ENCODE data around the gene YIF1B. TPM values are rescaled to one million over a fixed set of nuclear protein-coding genes. Genes with fewer than 3 reads are reported as not detected.

YIF1B gene
- total RNA-seq, 2 experiments from 2014 or later: 15.9 to 17.1 TPM

GRCh38 chr19:38331728-38332127 lies 16.0 kb upstream of the YIF1B start:
- no peak for TF ChIP-seq CTCF (IDR thresholded peaks at IDR 0.05)
- ChIA-PET POLR2A (interaction anchor here (0.7 kb wide), 1 partner anchor 19 kb away, joined by 5 read pairs; no protein-coding TSS in a partner anchor), CTCF (no interaction called here)
- peaks cover 13% of the 10 kb centered on the region for H3K4me1 Mint-ChIP-seq (ENCODE audit: low read depth)
- H3K4me3 Mint-ChIP-seq: no peak overlapping the region
- no peaks in the 10 kb centered on the region for H3K27me3 Mint-ChIP-seq
- peaks cover 33% of the 10 kb centered on the region for H3K36me3 Mint-ChIP-seq (ENCODE audit: low read depth)
- ATAC-seq (ENCODE audit: poor library complexity) (no peak), DNase-seq (no peak)
- Histone ChIP-seq H3K36me3 (ENCODE audit: insufficient read depth, low read length) (peaks cover 18% of the 10 kb centered on the region), H3K27ac (ENCODE audit: low read depth in 1 of 2, low read length in 2 of 2) (no peak overlapping the region), H3K4me3 (ENCODE audit: low read length) (no peak overlapping the region), H3K27me3 (ENCODE audit: control insufficient read depth in 1 of 2, insufficient read depth in 2 of 2, low read length in 2 of 2) (no peaks in the 10 kb centered on the region), H3K9me3 (ENCODE audit: control insufficient read depth in 1 of 2, insufficient read depth in 1 of 2, low read length in 2 of 2) (no peaks in the 10 kb centered on the region), H3K4me1 (ENCODE audit: insufficient read depth, low read length) (peaks cover 13% of the 10 kb centered on the region)
- H3K27ac Mint-ChIP-seq: no peak overlapping the region
- intact Hi-C loops (cut with DNase I, micrococcal nuclease): no loop called here
- no peaks in the 10 kb centered on the region for H3K9me3 Mint-ChIP-seq

GRCh38 chr19:38329651-38330050 lies 13.9 kb upstream of the YIF1B start:
- intact Hi-C loops (cut with DNase I, micrococcal nuclease): no loop called here
- peaks cover 39% of the 10 kb centered on the region for H3K36me3 Mint-ChIP-seq (ENCODE audit: low read depth)
- Histone ChIP-seq H3K27me3 (ENCODE audit: control insufficient read depth in 1 of 2, insufficient read depth in 2 of 2, low read length in 2 of 2) (no peaks in the 10 kb centered on the region), H3K9me3 (ENCODE audit: control insufficient read depth in 1 of 2, insufficient read depth in 1 of 2, low read length in 2 of 2) (no peaks in the 10 kb centered on the region), H3K4me1 (ENCODE audit: insufficient read depth, low read length) (no peaks in the 10 kb centered on the region), H3K36me3 (ENCODE audit: insufficient read depth, low read length) (peaks cover 29% of the 10 kb centered on the region), H3K4me3 (ENCODE audit: low read length) (no peak overlapping the region), H3K27ac (ENCODE audit: low read depth in 1 of 2, low read length in 2 of 2) (no peak overlapping the region)
- no peak for TF ChIP-seq CTCF (IDR thresholded peaks at IDR 0.05)
- ATAC-seq (ENCODE audit: poor library complexity) (no peak), DNase-seq (no peak)
- ChIA-PET POLR2A (no interaction called here), CTCF (no interaction called here)
- no peak overlapping the region for H3K4me3 Mint-ChIP-seq
- no peaks in the 10 kb centered on the region for H3K4me1 Mint-ChIP-seq (ENCODE audit: low read depth)
- no peaks in the 10 kb centered on the region for H3K9me3 Mint-ChIP-seq
- no peaks in the 10 kb centered on the region for H3K27me3 Mint-ChIP-seq
- no peak overlapping the region for H3K27ac Mint-ChIP-seq

GRCh38 chr19:38326591-38326990 lies 10.8 kb upstream of the YIF1B start:
- peaks cover 37% of the 10 kb centered on the region for H3K36me3 ChIP-seq (ENCODE audit: insufficient read depth, low read length)
- H3K4me1 ChIP-seq (ENCODE audit: insufficient read depth, low read length): peaks cover 2% of the 10 kb centered on the region
- H3K27me3 ChIP-seq (ENCODE audit: control insufficient read depth in 1 of 2, insufficient read depth in 2 of 2, low read length in 2 of 2): no peaks in the 10 kb centered on the region
- no peak for DNase-seq
- CTCF ChIA-PET: no interaction called here
- no peaks in the 10 kb centered on the region for H3K9me3 Mint-ChIP-seq
- intact Hi-C loops (cut with DNase I, micrococcal nuclease): no loop called here
- no peak for ATAC-seq (ENCODE audit: poor library complexity)
- H3K4me1 Mint-ChIP-seq (ENCODE audit: low read depth): peaks cover 13% of the 10 kb centered on the region
- H3K4me3 Mint-ChIP-seq: no peak overlapping the region
- no peak overlapping the region for H3K27ac Mint-ChIP-seq
- TF ChIP-seq CTCF (IDR thresholded peaks at IDR 0.05): no peak
- no peak overlapping the region for H3K27ac ChIP-seq (ENCODE audit: low read depth in 1 of 2, low read length in 2 of 2)
- H3K36me3 Mint-ChIP-seq (ENCODE audit: low read depth): peaks cover 45% of the 10 kb centered on the region
- H3K4me3 ChIP-seq (ENCODE audit: low read length): no peak overlapping the region
- no peaks in the 10 kb centered on the region for H3K27me3 Mint-ChIP-seq
- H3K9me3 ChIP-seq (ENCODE audit: control insufficient read depth in 1 of 2, insufficient read depth in 1 of 2, low read length in 2 of 2): no peaks in the 10 kb centered on the region
- POLR2A ChIA-PET: no interaction called here
